ENCODE measurements around the gene GLRX5. TPM values are rescaled to one million over a fixed set of nuclear protein-coding genes. Genes with fewer than 3 reads are reported as not detected.

Gene GLRX5
- total RNA-seq, 1 donor from 2014 or later, result 23.7 TPM

DNA sequence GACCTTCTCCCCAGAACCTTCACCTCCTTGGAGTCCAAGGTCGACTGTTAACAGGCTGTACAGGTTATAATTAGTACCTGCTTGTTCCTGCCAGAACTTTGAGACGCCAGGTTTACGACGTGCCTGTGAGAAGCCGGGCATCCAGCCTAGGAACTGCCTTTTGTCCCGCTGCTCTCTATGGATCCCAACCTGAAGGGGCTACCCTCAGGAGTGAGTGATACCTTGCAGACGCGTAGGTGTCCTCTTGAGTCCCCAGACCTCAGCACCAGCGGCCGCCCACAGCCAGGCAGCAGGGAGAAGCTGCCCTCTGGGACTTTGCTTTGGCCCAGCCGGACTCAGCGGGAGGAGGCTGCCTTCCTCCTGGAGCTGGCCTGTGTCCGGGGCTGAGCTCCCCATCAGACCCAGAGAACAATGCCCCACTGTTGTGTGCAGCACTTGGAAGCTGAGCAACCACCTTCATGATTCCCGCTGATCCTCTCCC lies 34.6 kb upstream of the GLRX5 start:
- H3K36me3 ChIP-seq, result peaks cover 10% of the 10 kb centered on the region
- no peak overlapping the region for H3K27ac ChIP-seq
- no peak overlapping the region for H3K4me3 ChIP-seq
- H3K27me3 ChIP-seq (ENCODE audit: low read depth), result no peaks in the 10 kb centered on the region
- intact Hi-C loops (cut with DNase I), result no loop called here
- H3K4me1 ChIP-seq, result peaks cover 52% of the 10 kb centered on the region
- TF ChIP-seq, protein P1, sequence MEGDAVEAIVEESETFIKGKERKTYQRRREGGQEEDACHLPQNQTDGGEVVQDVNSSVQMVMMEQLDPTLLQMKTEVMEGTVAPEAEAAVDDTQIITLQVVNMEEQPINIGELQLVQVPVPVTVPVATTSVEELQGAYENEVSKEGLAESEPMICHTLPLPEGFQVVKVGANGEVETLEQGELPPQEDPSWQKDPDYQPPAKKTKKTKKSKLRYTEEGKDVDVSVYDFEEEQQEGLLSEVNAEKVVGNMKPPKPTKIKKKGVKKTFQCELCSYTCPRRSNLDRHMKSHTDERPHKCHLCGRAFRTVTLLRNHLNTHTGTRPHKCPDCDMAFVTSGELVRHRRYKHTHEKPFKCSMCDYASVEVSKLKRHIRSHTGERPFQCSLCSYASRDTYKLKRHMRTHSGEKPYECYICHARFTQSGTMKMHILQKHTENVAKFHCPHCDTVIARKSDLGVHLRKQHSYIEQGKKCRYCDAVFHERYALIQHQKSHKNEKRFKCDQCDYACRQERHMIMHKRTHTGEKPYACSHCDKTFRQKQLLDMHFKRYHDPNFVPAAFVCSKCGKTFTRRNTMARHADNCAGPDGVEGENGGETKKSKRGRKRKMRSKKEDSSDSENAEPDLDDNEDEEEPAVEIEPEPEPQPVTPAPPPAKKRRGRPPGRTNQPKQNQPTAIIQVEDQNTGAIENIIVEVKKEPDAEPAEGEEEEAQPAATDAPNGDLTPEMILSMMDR (IDR thresholded peaks at IDR 0.05), result no peak
- H3K9me3 ChIP-seq, result no peaks in the 10 kb centered on the region
- DNase-seq (no peak), ATAC-seq (no peak)

DNA sequence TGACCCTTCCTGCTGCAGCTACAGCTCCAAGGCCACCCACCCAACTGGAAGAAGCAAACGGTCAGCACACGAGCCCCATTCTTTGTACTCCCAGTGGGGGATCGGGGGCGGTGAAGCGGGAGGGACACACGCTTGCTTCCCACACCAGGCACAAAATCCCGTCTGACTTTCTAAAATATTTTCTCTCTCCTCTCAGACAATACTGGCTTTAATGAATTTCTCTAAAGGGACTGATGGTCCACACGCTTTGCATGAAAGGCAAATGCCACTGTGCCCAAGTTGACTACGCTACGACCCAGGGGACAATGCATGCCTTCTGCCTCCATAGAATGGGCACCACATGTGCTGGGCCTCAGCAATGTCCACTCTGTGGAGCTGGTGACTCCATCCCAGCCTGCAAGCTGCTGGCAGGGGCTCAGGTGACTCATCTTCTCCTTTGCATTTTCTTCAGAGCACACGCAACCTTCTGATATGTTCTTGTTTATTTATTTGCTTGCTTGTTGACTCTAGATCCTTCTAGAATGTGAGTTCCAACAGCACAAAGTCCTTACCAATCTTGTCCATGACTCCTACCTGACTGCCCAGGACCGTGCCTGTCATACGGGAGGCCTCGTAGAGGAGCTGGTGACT lies 34.0 kb upstream of the GLRX5 start:
- intact Hi-C loops (cut with DNase I), result no loop called here
- Histone ChIP-seq H3K27ac (no peak overlapping the region), H3K27me3 (ENCODE audit: low read depth) (no peaks in the 10 kb centered on the region), H3K9me3 (no peaks in the 10 kb centered on the region), H3K4me3 (no peak overlapping the region), H3K36me3 (peaks cover 10% of the 10 kb centered on the region), H3K4me1 (peaks cover 46% of the 10 kb centered on the region)
- DNase-seq, result no peak
- peak in 1 of 2 donors; percentile 31 for ATAC-seq
- TF ChIP-seq, protein P1 (IDR thresholded peaks at IDR 0.05), result no peak

DNA sequence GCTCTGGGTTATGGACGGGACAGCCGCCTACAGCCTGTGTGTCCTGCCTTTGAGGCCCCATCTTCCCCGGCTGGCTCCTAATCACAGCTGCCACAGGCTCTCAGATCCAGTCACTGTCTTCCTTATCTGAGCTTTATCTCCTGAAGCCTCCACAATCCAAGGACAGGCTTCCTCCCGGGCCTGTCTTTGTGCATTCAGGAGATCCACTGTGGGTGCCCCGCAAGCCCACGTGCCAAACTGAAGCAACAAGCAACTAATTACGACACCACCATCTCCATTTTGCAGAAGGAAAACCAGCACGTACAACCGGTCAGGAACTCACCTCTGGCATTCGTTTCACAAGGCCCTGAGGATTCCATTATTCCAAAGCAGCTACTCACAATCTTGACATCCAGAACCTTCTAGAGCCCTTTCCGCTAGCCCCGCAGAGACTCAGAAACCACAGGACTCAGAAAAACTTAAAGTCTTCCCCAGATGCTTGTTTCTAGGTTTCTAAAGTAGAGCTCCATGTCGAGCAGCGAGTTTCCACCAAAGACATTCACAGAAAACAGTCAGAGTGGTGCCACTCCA lies 32.4 kb upstream of the GLRX5 start:
- no peak for ATAC-seq

DNA sequence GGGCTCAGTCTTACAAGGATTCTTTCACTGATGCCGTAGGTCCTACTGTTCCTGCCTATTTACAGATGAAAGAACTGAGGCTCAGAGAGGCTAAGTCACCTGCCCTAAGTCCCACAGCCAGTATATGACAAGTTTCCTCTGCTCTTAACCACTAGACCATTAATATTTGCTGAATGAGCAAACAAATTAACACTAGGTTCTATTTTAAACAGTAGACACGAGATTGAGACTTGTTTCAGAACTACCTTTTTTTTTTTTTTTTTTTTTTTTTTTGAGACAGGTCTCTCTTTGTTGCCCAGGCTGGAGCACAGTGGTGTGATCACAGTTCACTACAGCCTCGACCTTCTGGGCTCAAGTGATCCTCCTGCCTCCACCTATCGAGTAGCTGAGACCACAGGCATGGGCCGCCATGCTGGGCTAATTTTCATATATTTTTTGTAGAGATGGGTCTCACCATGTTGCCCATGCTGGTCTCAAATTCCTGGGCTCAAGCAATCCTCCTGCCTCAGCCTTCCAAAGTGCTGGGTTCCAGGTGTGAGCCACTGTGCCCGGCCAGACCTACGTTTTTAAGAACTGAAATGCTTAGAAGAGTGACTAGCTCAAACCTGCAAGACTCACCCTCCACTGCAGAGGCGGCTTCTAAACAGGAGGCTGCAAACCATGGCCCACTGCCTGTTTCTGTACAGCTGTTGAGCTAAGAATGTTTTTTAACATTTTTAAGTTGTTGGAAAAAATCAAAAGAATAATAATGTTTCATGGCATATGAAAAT lies 31.3 kb upstream of the GLRX5 start:
- intact Hi-C loops (cut with DNase I), result no loop called here
- H3K27ac ChIP-seq, result no peak overlapping the region
- TF ChIP-seq, protein P1 (IDR thresholded peaks at IDR 0.05), result no peak
- H3K4me1 ChIP-seq, result peaks cover 48% of the 10 kb centered on the region
- H3K27me3 ChIP-seq (ENCODE audit: low read depth), result no peaks in the 10 kb centered on the region
- H3K36me3 ChIP-seq, result peaks cover 10% of the 10 kb centered on the region
- ATAC-seq, result no peak
- H3K9me3 ChIP-seq, result no peaks in the 10 kb centered on the region
- no peak for DNase-seq
- no peak overlapping the region for H3K4me3 ChIP-seq

More for the DNA sequence above, 32.4 kb upstream of the GLRX5 start:
- TF ChIP-seq, protein P1 (IDR thresholded peaks at IDR 0.05), result no peak
- H3K27me3 ChIP-seq (ENCODE audit: low read depth), result no peaks in the 10 kb centered on the region
- no peak for DNase-seq
- intact Hi-C loops (cut with DNase I), result no loop called here
- H3K9me3 ChIP-seq, result no peaks in the 10 kb centered on the region
- H3K4me1 ChIP-seq, result peaks cover 43% of the 10 kb centered on the region
- H3K27ac ChIP-seq, result no peak overlapping the region
- H3K36me3 ChIP-seq, result peaks cover 10% of the 10 kb centered on the region
- H3K4me3 ChIP-seq, result no peak overlapping the region

DNA sequence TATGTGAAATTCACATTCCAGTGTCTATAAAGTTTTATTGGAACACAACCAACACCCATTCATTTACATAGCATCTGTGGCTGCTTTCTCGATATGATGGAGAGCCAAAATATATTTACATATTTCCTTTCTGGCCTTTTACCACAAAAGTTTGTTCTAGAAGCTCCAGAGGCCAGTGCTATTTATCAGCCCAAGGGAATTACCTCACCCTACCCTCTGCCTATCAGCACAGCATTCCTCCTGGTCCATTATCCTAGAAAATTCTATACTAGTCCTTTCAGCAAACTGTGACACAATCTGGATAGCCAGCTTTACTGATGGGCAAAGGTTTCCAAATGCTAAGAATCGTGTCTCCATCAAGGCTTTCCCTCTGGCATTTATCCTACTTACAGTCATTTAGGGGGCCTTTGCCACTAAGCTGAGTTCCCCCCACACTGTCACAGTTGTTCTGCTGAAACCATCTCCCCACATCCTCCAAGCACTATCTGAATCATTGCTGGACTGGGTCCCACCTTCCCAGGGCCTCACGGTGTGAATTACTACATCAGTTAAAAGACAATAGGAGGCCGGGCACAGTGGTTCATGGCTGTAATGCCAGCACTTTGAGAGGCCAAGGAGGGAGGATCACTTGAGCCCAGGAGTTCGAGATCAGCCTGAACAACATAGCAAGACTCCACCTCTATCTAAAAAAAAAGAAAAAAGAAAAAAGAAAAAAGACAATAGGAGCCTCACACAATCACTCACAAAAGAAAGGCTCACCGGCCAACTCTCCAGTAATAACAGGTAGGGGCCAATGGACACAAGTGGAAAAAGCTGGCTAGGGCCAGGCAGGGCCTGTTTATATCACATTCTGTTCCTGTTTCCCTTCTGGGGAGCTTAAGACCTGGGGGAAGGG lies 30.5 kb upstream of the GLRX5 start:
- TF ChIP-seq, protein P1 (IDR thresholded peaks at IDR 0.05), result no peak
- no peak for DNase-seq
- Histone ChIP-seq H3K36me3 (peaks cover 10% of the 10 kb centered on the region), H3K4me3 (no peak overlapping the region), H3K27me3 (ENCODE audit: low read depth) (no peaks in the 10 kb centered on the region), H3K4me1 (peaks cover 46% of the 10 kb centered on the region), H3K9me3 (no peaks in the 10 kb centered on the region), H3K27ac (no peak overlapping the region)
- intact Hi-C loops (cut with DNase I), result no loop called here
- ATAC-seq, result no peak

Measured in lower lobe of right lung (tissue), 2 donors.